GM12874 (cell line): ENCODE results near the gene CBX3.
A peak's percentile ranks its signal among the peaks of the same experiment; 100 is the strongest.

ENCODE experiments used
- CTCF ChIP-seq: IDR thresholded peaks from 2 replicates; pipeline ENCODE4 v1.5.1; 2011; ENCODE audit warnings: low read depth, mild to moderate bottlenecking, control low read depth, low read length, moderate library complexity; ENCODE audit not compliant: insufficient read depth

The CBX3 gene

DNA sequence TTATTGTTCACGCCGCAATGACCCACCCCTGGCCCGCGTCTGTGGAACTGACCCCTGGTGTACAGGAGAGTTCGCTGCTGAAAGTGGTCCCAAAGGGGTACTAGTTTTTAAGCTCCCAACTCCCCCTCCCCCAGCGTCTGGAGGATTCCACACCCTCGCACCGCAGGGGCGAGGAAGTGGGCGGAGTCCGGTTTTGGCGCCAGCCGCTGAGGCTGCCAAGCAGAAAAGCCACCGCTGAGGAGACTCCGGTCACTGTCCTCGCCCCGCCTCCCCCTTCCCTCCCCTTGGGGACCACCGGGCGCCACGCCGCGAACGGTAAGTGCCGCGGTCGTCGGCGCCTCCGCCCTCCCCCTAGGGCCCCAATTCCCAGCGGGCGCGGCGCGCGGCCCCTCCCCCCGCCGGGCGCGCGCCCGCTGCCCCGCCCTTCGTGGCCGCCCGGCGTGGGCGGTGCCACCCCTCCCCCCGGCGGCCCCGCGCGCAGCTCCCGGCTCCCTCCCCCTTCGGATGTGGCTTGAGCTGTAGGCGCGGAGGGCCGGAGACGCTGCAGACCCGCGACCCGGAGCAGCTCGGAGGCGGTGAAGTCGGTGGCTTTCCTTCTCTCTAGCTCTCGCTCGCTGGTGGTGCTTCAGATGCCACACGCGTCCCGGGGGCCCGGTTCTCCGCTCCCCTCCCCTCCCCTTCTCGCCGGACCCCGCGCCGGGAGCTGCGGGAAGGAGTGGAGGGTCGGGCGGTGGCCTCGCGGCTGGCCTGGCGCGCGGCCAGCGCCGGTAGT is at the start of gene CBX3:
Gene CBX3, plus strand, starts transcription at position 499 of the 772 bp plus-strand sequence. CDS start 1,254 bp downstream, outside the sequence.
- TF ChIP-seq CTCF = no peak

DNA sequence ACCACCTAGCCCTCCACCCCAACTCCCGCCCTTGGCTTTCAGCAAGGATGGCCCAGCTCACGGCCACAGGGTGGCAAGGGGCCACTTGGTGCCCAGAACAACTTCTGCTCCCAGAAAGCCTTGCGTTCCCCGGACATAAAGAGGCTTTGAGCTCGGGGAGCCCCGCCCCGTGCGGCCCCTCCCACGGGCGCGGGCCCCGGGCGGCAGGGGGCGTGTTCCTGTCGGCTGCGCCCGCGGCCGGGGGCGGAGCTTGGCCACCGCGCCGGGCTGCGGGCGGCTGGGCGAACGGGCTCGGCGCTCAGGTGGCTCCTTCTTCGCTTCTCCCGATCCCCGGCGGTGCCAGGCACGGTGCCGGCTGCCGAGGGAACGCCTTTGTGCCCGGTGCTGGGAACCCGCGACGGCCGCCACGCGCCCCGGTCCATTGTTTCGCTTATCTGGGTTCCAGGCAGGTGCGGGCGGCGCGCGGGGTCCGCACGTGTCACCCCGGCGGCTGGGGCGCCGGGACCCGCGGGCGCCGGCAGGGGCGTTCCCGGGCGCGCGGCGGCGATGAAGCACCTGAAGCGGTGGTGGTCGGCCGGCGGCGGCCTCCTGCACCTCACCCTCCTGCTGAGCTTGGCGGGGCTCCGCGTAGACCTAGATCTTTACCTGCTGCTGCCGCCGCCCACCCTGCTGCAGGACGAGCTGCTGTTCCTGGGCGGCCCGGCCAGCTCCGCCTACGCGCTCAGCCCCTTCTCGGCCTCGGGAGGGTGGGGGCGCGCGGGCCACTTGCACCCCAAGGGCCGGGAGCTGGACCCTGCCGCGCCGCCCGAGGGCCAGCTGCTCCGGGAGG is 49.4 kb upstream of the CBX3 start, which contains the start of gene NFE2L3:
Gene NFE2L3, plus strand, starts transcription at position 246 of the 829 bp plus-strand sequence. Its CDS starts 301 bp downstream, at position 547.
- TF ChIP-seq CTCF = 0 out of 2 replicates have a peak, but pooled peaks have one; percentile 9

DNA sequence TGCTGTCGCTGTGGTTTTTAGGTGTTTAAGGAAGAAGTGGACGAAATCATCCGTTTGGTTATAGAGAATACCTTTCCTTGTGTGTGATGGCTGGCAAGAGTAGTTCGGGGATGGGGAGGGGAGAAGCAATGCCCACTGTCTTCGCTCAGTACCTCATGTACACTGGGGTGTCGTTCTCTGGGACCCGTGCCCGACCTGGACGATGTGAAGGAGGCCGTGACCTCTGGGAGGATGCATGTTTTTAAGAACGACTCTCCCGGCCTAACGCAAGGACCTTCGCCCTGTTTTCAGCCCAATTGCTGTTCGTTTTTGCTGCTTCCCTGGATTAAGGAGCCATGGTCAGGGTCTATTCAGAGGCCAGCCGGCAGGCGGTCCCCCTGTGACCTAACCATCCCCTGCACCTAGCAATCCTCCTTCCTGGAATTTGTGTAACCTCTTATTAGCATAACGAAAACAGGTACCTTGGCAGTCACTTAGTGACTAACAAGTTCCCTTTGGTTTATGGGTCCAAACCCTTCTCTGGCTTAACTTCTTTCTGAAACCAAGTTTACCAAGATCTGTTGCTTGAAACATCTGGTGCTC is 48.2 kb upstream of the CBX3 start:
- TF ChIP-seq CTCF = 0 out of 2 replicates have a peak, but pooled peaks have one; percentile 1

- no peak for TF ChIP-seq CTCF
These were observed 47.4 kb upstream of the CBX3 start for GRCh38 chr7:26153823-26154783.

- TF ChIP-seq CTCF = no peak
These were observed 45.8 kb upstream of the CBX3 start for GRCh38 chr7:26155531-26156375.
